ENCODE results near the gene PBRM1. TPM values are rescaled to one million over a fixed set of nuclear protein-coding genes. Genes with fewer than 3 reads are reported as not detected.
"Not testable (repeated sequence)": the region's sequence is repeated elsewhere in the genome, so short reads cannot be mapped to it uniquely, and the experiment has no call there.

Gene PBRM1
- total RNA-seq, 1 donor from 2014 or later, result 68.8 TPM

DNA sequence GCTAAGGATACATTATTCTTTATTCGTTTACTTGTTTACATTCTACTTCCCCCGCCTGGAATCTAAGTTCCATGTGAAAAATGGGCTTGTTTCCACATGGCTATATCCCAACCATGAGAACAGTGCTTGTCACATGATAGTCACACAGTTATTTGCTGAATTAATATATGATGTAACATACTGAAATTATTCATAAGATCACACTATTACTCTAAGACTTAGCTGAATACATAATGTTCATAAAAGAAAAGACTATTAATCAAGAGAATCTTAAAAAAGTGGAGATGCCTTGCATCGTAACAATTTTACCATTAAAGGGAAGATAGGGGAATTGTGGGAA is 6.5 kb downstream of the PBRM1 start:
- no peaks in the 10 kb centered on the region for H3K27me3 Mint-ChIP-seq (ENCODE audit: insufficient read depth)
- intact Hi-C loops (cut with micrococcal nuclease), result no loop called here
- no peaks in the 10 kb centered on the region for H3K9me3 Mint-ChIP-seq
- H3K36me3 Mint-ChIP-seq (ENCODE audit: low read depth), result peaks cover 52% of the 10 kb centered on the region
- peaks cover 43% of the 10 kb centered on the region for H3K4me1 Mint-ChIP-seq (ENCODE audit: low read depth)
- no peak overlapping the region for H3K4me3 Mint-ChIP-seq
- H3K27ac Mint-ChIP-seq, result no peak overlapping the region
- DNase-seq (ENCODE audit: low spot score), result no peak

GRCh38 chr3:52678265-52679198 is 7.2 kb downstream of the PBRM1 start:
- Mint-ChIP-seq H3K27me3 (ENCODE audit: insufficient read depth) (no peaks in the 10 kb centered on the region), H3K27ac (peak overlapping the region; percentile 15), H3K4me3 (no peak overlapping the region), H3K4me1 (ENCODE audit: low read depth) (peaks cover 38% of the 10 kb centered on the region), H3K36me3 (ENCODE audit: low read depth) (peaks cover 52% of the 10 kb centered on the region), H3K9me3 (no peaks in the 10 kb centered on the region)
- intact Hi-C loops (cut with micrococcal nuclease), result no loop called here
- no peak for DNase-seq (ENCODE audit: low spot score)

DNA sequence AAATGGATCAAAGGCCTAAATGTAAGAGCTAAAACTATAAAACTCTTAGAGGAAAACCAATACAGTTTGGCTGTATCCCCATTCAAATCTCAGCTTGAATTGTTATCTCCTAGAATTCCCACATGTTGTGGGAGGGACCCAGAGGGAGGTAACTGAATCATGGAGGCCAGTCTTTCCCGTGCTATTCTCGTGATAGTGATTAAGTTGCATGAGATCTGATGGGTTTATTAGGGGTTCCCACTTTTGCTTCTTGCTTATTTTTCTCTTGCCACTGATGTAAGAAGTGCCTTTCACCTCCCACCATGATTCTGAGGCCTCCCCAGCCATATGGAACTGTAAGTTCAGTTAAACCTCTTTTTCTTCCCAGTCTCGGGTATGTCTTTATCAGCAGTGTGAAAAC is 9.5 kb downstream of the PBRM1 start:
- H3K27me3 Mint-ChIP-seq (ENCODE audit: insufficient read depth), result not testable (repeated sequence)
- H3K36me3 Mint-ChIP-seq (ENCODE audit: low read depth), result peaks cover 50% of the 10 kb centered on the region

DNA sequence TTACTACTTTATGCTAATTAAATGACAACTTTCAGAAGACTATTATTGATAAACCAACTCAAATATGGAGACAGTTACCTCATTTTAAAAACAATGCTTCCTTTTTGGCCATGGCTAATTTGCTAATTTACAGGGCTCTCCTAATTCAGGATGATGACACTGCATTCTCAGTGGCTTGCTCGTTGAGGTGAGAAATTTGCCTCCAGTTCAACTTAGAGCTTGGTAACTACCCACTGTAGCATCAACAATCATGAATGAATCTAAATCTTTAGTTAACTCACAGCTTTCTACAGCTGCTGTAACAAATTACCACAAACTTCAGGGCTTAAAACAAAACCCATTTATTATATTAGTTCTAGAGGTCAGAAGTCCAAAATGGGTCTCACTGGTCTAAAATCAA is 14.0 kb downstream of the PBRM1 start:
- Mint-ChIP-seq H3K4me1 (ENCODE audit: low read depth) (peaks cover 33% of the 10 kb centered on the region), H3K9me3 (no peaks in the 10 kb centered on the region), H3K27ac (peak overlapping the region; percentile 98), H3K27me3 (ENCODE audit: insufficient read depth) (no peaks in the 10 kb centered on the region), H3K4me3 (peak overlapping the region; percentile 9), H3K36me3 (ENCODE audit: low read depth) (peaks cover 41% of the 10 kb centered on the region)
- intact Hi-C loops (cut with micrococcal nuclease), result loop anchor here (1.0 kb wide), 1 partner anchor 14 kb away; the partner anchor contains the start of gene PBRM1
- DNase-seq (ENCODE audit: low spot score), result no peak

More for the DNA sequence above, 9.5 kb downstream of the PBRM1 start:
- H3K27ac Mint-ChIP-seq; intact Hi-C loops (cut with micrococcal nuclease); H3K4me3 Mint-ChIP-seq; H3K9me3 Mint-ChIP-seq; DNase-seq (ENCODE audit: low spot score): not testable (repeated sequence)
- H3K4me1 Mint-ChIP-seq (ENCODE audit: low read depth), result peaks cover 37% of the 10 kb centered on the region

DNA sequence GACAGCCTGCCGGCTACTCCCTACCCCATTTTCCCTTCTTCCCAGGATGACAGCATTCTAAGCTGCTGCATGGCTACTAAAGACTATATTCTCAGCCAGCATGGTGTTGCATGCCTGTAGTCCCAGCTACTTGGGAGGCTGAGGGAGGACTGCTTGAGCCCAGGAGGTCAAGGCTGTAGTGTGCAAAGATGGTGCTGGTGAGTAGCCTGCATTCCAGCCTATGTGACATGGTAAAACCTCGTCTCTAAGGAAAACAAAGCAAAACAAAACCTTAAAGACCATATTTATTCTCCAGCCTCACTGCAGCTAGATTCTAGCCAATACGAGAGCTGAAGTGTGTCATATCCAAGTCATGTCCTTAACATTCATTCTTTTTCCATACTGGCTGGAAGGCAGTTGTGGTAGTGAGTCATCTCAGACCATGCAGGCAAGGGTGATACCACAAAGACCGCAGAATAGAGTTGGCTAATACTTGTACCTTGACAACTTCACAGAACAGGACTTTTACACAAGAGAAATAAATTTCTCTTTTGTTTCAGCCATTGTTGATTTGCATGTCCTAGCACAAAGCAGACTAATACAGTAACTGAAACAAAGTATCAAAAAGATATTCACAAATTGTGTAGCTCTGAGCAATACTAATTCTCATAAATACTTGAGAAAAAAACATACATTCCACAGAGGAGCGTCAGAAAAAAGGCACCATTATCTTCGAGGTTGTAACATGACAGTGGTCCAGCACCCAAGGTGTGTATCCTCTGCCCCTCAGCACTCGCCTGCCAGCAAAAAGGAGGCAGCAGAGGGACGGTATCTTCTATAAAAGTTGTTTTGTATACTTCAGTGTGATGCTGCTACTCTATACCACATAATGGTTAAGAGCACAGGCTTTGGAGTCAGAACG is 14.8 kb downstream of the PBRM1 start:
- H3K27me3 Mint-ChIP-seq (ENCODE audit: insufficient read depth), result no peaks in the 10 kb centered on the region
- intact Hi-C loops (cut with micrococcal nuclease), result loop anchor here (1.0 kb wide), 2 partner anchors 14 to 135 kb away; partner anchors contain the start of genes PBRM1 and UQCC5
- peaks cover 33% of the 10 kb centered on the region for H3K4me1 Mint-ChIP-seq (ENCODE audit: low read depth)
- no peaks in the 10 kb centered on the region for H3K9me3 Mint-ChIP-seq
- peak overlapping the region; percentile 64 for H3K4me3 Mint-ChIP-seq
- peak; percentile 39 for DNase-seq (ENCODE audit: low spot score)
- peak overlapping the region; percentile 98 for H3K27ac Mint-ChIP-seq
- peaks cover 36% of the 10 kb centered on the region for H3K36me3 Mint-ChIP-seq (ENCODE audit: low read depth)

GRCh38 chr3:52663098-52663497 is 22.6 kb downstream of the PBRM1 start:
- Mint-ChIP-seq H3K9me3 (no peaks in the 10 kb centered on the region), H3K27me3 (ENCODE audit: insufficient read depth) (no peaks in the 10 kb centered on the region), H3K27ac (no peak overlapping the region), H3K4me1 (ENCODE audit: low read depth) (no peaks in the 10 kb centered on the region), H3K4me3 (no peak overlapping the region), H3K36me3 (ENCODE audit: low read depth) (peaks cover 25% of the 10 kb centered on the region)
- no peak for DNase-seq (ENCODE audit: low spot score)
- intact Hi-C loops (cut with micrococcal nuclease), result no loop called here

- Mint-ChIP-seq H3K27ac (no peak overlapping the region), H3K36me3 (ENCODE audit: low read depth) (peaks cover 34% of the 10 kb centered on the region)
Measured at GRCh38 chr3:52660046-52660445, 25.7 kb downstream of the PBRM1 start.

GRCh38 chr3:52655895-52656294 is 29.8 kb downstream of the PBRM1 start:
- Mint-ChIP-seq H3K27ac (peak overlapping the region; percentile 30), H3K4me3 (no peak overlapping the region), H3K36me3 (ENCODE audit: low read depth) (peaks cover 29% of the 10 kb centered on the region), H3K4me1 (ENCODE audit: low read depth) (peaks cover 6% of the 10 kb centered on the region), H3K9me3 (no peaks in the 10 kb centered on the region), H3K27me3 (ENCODE audit: insufficient read depth) (no peaks in the 10 kb centered on the region)
- intact Hi-C loops (cut with micrococcal nuclease), result no loop called here
- DNase-seq (ENCODE audit: low spot score), result no peak

More at GRCh38 chr3:52660046-52660445, 25.7 kb downstream of the PBRM1 start:
- DNase-seq (ENCODE audit: low spot score), result no peak
- H3K4me1 Mint-ChIP-seq (ENCODE audit: low read depth), result no peaks in the 10 kb centered on the region
- H3K27me3 Mint-ChIP-seq (ENCODE audit: insufficient read depth), result no peaks in the 10 kb centered on the region
- intact Hi-C loops (cut with micrococcal nuclease), result no loop called here
- no peaks in the 10 kb centered on the region for H3K9me3 Mint-ChIP-seq
- H3K4me3 Mint-ChIP-seq, result no peak overlapping the region

DNA sequence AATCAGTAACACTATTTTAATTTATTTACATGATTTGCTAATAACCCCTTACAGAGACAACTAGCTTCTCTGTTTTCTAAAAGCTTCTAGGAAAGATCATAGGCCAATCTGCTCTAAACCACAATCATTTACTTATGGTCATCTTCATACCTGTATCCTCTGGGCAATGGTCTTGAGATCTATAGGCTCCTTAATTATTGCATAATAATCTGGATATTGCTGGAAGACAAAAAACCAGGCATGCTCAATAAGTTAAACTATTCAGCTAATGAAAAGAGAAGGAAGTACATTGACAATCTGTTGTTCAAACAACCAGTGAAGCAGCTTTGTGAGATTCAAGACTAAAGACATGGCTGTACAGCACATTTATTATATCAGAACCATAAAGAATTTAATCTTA is 34.1 kb downstream of the PBRM1 start:
- Mint-ChIP-seq H3K27ac (no peak overlapping the region), H3K4me1 (ENCODE audit: low read depth) (peaks cover 13% of the 10 kb centered on the region), H3K4me3 (no peak overlapping the region), H3K36me3 (ENCODE audit: low read depth) (peaks cover 49% of the 10 kb centered on the region), H3K27me3 (ENCODE audit: insufficient read depth) (no peaks in the 10 kb centered on the region), H3K9me3 (no peaks in the 10 kb centered on the region)
- intact Hi-C loops (cut with micrococcal nuclease), result no loop called here
- DNase-seq (ENCODE audit: low spot score), result no peak

- Mint-ChIP-seq H3K4me1 (ENCODE audit: low read depth) (peaks cover 13% of the 10 kb centered on the region), H3K4me3 (no peak overlapping the region), H3K9me3 (no peaks in the 10 kb centered on the region), H3K27me3 (ENCODE audit: insufficient read depth) (no peaks in the 10 kb centered on the region), H3K36me3 (ENCODE audit: low read depth) (peaks cover 47% of the 10 kb centered on the region), H3K27ac (no peak overlapping the region)
- no peak for DNase-seq (ENCODE audit: low spot score)
- intact Hi-C loops (cut with micrococcal nuclease), result no loop called here
Measured at GRCh38 chr3:52650439-52650838, 35.3 kb downstream of the PBRM1 start.

GRCh38 chr3:52649461-52650210 is 36.1 kb downstream of the PBRM1 start:
- Mint-ChIP-seq H3K27ac (no peak overlapping the region), H3K36me3 (ENCODE audit: low read depth) (peaks cover 49% of the 10 kb centered on the region), H3K4me3 (no peak overlapping the region), H3K4me1 (ENCODE audit: low read depth) (peaks cover 13% of the 10 kb centered on the region), H3K27me3 (ENCODE audit: insufficient read depth) (no peaks in the 10 kb centered on the region), H3K9me3 (no peaks in the 10 kb centered on the region)
- intact Hi-C loops (cut with micrococcal nuclease), result no loop called here
- no peak for DNase-seq (ENCODE audit: low spot score)

DNA sequence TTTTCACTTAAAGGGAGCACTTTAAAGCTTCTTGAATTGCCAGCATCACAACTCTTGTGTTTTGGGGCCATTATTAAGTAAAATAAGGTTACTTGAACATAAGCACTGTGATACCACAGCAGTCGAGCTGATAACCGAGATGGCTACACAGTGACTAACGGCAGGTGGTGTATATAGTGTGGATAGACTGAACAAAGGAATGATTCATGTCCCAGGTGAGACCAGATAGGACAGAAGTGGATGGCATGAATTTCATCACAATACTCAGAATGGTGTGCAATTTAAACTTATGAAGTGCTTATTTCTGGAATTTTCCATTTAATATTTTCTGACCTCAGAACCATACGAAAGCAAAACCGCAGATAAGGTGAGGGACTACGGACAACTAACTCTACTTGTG is 40.2 kb downstream of the PBRM1 start:
- peaks cover 3% of the 10 kb centered on the region for H3K4me1 Mint-ChIP-seq (ENCODE audit: low read depth)
- H3K9me3 Mint-ChIP-seq, result no peaks in the 10 kb centered on the region
- peaks cover 43% of the 10 kb centered on the region for H3K36me3 Mint-ChIP-seq (ENCODE audit: low read depth)
- no peak overlapping the region for H3K4me3 Mint-ChIP-seq
- no peak overlapping the region for H3K27ac Mint-ChIP-seq
- no peak for DNase-seq (ENCODE audit: low spot score)
- intact Hi-C loops (cut with micrococcal nuclease), result no loop called here
- no peaks in the 10 kb centered on the region for H3K27me3 Mint-ChIP-seq (ENCODE audit: insufficient read depth)

All from activated T-helper 1 cell treated with anti-CD3 and anti-CD28 coated beads, Interleukin-12 subunit alpha, Interleukin-12 subunit beta, Interleukin-2, Interleukin-4 antibody, amounts not matched to agents 30 ng/mL and 10 ng/mL and 1 ng/mL, durations not matched to agents 14 hours and 24 hours and 36 hours (primary cell).